ENCODE data around the gene SLC32A1.

Gene SLC32A1

GRCh38 chr20:38723848-38724625, at the start of gene SLC32A1:
Gene SLC32A1, plus strand, starts transcription at chr20:38724486. Its CDS starts 239 bp downstream, at chr20:38724725.
- no peak for DNase-seq (ENCODE audit: low read depth in 3 of 3)

- no peak for DNase-seq (ENCODE audit: low read depth in 3 of 3)
Measured at GRCh38 chr20:38674765-38675133, 49.5 kb upstream of the SLC32A1 start.

- DNase-seq (ENCODE audit: low read depth in 3 of 3) = no peak
Measured at GRCh38 chr20:38676576-38676975, 47.7 kb upstream of the SLC32A1 start.

GRCh38 chr20:38680500-38681306, 43.6 kb upstream of the SLC32A1 start:
- no peak for DNase-seq (ENCODE audit: low read depth in 3 of 3)

GRCh38 chr20:38685271-38685670, 39.0 kb upstream of the SLC32A1 start:
- DNase-seq (ENCODE audit: low read depth in 3 of 3) = no peak

GRCh38 chr20:38685853-38686473, 38.3 kb upstream of the SLC32A1 start:
- DNase-seq (ENCODE audit: low read depth in 3 of 3) = peak in 1 of 3 experiments; percentile 32

GRCh38 chr20:38692436-38693411, 31.6 kb upstream of the SLC32A1 start:
- DNase-seq (ENCODE audit: low read depth in 3 of 3) = peak in 2 of 3 experiments; percentile 8 to 29

- DNase-seq (ENCODE audit: low read depth in 3 of 3) = no peak
Measured at GRCh38 chr20:38697306-38697705, 27.0 kb upstream of the SLC32A1 start.

- DNase-seq (ENCODE audit: low read depth in 3 of 3) = no peak
Measured at GRCh38 chr20:38698541-38698940, 25.7 kb upstream of the SLC32A1 start.

GRCh38 chr20:38700141-38700540, 24.1 kb upstream of the SLC32A1 start:
- no peak for DNase-seq (ENCODE audit: low read depth in 3 of 3)

GRCh38 chr20:38700926-38701325, 23.4 kb upstream of the SLC32A1 start:
- no peak for DNase-seq (ENCODE audit: low read depth in 3 of 3)

- DNase-seq (ENCODE audit: low read depth in 3 of 3) = no peak
Measured at GRCh38 chr20:38703526-38703925, 20.8 kb upstream of the SLC32A1 start.

- DNase-seq (ENCODE audit: low read depth in 3 of 3) = no peak
Measured at GRCh38 chr20:38704136-38704535, 20.1 kb upstream of the SLC32A1 start.

GRCh38 chr20:38706509-38706908, 17.8 kb upstream of the SLC32A1 start:
- no peak for DNase-seq (ENCODE audit: low read depth in 3 of 3)

GRCh38 chr20:38714308-38714707, 10.0 kb upstream of the SLC32A1 start:
- no peak for DNase-seq (ENCODE audit: low read depth in 3 of 3)

- DNase-seq (ENCODE audit: low read depth in 3 of 3) = no peak
Measured at GRCh38 chr20:38715646-38716045, 8.6 kb upstream of the SLC32A1 start.

- DNase-seq (ENCODE audit: low read depth in 3 of 3) = no peak
Measured at GRCh38 chr20:38722683-38723016, 1.6 kb upstream of the SLC32A1 start.

- no peak for DNase-seq (ENCODE audit: low read depth in 3 of 3)
Measured at GRCh38 chr20:38723017-38723847, 1.1 kb upstream of the SLC32A1 start.

GRCh38 chr20:38724626-38725147, 401 bp downstream of the SLC32A1 start:
- no peak for DNase-seq (ENCODE audit: low read depth in 3 of 3)

- DNase-seq (ENCODE audit: low read depth in 3 of 3) = no peak
Measured at GRCh38 chr20:38725148-38725901, 1.0 kb downstream of the SLC32A1 start.
